Peyer's patch (tissue), 4 donors: ENCODE data around the gene GIPC1.

Experiments used
- CTCF ChIP-seq, 6 experiments: fragments of 450-650 bp in 4 of 6; fragments of 200-600 bp in 2 of 6; sonication (generic) in 1 of 6; IDR thresholded peaks; one replicate each; pipeline ENCODE4 v1.5.1; 2017 to 2019; ENCODE audit warnings: antibody characterized with exemption in 6 of 6, mild to moderate bottlenecking in 3 of 6, moderate library complexity in 1 of 6
- POLR2A ChIP-seq, 2 donors: fragments of 450-650 bp; IDR thresholded peaks; one replicate each; pipeline ENCODE4 v1.5.1; 2017; ENCODE audit warnings: antibody characterized with exemption in 2 of 2, mild to moderate bottlenecking in 2 of 2, moderate library complexity in 2 of 2

DNA sequence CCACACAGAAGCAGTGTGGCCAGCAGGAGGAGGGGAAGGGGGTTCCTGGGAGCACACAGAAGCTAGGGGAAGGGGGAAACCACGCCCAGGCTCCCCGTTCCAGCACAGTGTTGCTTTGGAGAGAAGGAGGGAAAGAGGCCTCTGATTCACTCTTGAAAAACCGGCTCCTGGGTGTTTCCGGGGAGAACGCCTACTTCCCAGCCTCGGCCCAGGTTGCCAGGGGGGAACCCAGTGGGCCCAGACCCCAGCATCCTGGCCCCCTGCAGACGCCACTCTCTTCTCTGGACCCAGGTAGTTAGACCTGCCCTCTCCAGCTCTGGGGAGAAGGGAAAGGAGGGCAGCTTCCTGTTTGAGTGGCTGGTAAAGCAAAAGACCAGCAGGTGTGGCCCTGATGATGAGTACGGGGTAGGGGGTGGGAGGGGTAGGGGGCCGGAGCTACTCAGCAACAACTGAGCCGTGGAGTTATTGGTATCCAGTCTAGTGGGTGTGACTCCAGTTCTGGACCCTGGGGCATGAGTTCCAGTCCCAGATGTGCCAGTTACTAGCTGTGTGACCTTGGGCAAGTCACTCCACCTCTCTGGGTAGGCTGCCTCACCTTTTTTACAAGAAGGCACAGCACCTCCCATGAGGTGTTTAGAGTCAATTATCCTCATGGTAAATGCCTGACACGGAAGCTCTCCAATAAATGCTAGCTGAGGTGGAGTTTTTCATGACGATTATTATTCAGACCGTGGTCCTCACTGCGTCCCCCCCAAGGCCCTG, 836 bp downstream of the GIPC1 start:
- no peak for TF ChIP-seq CTCF (IDR thresholded peaks at IDR 0.05)
- no peak for TF ChIP-seq POLR2A (IDR thresholded peaks at IDR 0.05)
